Transverse colon (tissue), 4 donors: Measurements from ENCODE around the gene SLC22A4.

Experiments
- POLR2A ChIP-seq: fragments of 450-650 bp; IDR thresholded peaks from one replicate; pipeline ENCODE4 v1.6.1; 2016; ENCODE audit warnings: antibody characterized with exemption, mild to moderate bottlenecking, moderate library complexity
- POLR2AphosphoS5 ChIP-seq, 3 donors: sonication (generic); formaldehyde crosslinking; IDR thresholded peaks; one replicate each; pipeline ENCODE4 v1.6.1; 2016; ENCODE audit warnings: antibody characterized with exemption in 3 of 3
- TF ChIP-seq, protein P1 (sequence below), 5 experiments: fragments of 200-600 bp in 3 of 5; fragments of 450-650 bp in 2 of 5; sonication (generic) in 3 of 5; IDR thresholded peaks; 1 replicate in 2 of 5; 2 replicates in 3 of 5; pipeline ENCODE4 v1.5.1; 2016 to 2017; ENCODE audit warnings: antibody characterized with exemption in 5 of 5, inconsistent platforms in 3 of 5, mild to moderate bottlenecking in 2 of 5, moderate library complexity in 1 of 5

GRCh38 chr5:132391870-132392269, 97.7 kb downstream of the SLC22A4 start:
- TF ChIP-seq, protein P1, sequence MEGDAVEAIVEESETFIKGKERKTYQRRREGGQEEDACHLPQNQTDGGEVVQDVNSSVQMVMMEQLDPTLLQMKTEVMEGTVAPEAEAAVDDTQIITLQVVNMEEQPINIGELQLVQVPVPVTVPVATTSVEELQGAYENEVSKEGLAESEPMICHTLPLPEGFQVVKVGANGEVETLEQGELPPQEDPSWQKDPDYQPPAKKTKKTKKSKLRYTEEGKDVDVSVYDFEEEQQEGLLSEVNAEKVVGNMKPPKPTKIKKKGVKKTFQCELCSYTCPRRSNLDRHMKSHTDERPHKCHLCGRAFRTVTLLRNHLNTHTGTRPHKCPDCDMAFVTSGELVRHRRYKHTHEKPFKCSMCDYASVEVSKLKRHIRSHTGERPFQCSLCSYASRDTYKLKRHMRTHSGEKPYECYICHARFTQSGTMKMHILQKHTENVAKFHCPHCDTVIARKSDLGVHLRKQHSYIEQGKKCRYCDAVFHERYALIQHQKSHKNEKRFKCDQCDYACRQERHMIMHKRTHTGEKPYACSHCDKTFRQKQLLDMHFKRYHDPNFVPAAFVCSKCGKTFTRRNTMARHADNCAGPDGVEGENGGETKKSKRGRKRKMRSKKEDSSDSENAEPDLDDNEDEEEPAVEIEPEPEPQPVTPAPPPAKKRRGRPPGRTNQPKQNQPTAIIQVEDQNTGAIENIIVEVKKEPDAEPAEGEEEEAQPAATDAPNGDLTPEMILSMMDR (IDR thresholded peaks at IDR 0.05): no peak
- TF ChIP-seq POLR2A (no peak), POLR2AphosphoS5 (IDR thresholded peaks at IDR 0.05) (no peak)
